Measurements from ENCODE around the gene HGS. TPM values are rescaled to one million over a fixed set of nuclear protein-coding genes. Genes with fewer than 3 reads are reported as not detected.

Gene HGS
- total RNA-seq, 1 donor from 2014 or later = 142 TPM

DNA sequence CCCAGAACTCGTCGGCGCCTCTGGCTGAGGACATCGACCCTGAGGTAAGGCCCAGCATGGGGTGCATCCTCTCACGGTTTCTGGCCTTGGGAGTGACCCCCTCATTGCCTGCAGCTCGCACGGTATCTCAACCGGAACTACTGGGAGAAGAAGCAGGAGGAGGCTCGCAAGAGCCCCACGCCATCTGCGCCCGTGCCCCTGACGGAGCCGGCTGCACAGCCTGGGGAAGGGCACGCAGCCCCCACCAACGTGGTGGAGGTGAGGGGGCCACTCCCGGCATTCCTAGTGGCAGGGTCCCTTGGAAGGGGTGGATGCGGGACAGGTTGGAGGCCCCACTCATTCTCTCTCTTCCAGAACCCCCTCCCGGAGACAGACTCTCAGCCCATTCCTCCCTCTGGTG lies 11.0 kb downstream of the HGS start:
- Mint-ChIP-seq H3K4me1 (ENCODE audit: unreplicated experiment) (no peaks in the 10 kb centered on the region), H3K9me3 (ENCODE audit: unreplicated experiment) (no peaks in the 10 kb centered on the region), H3K27me3 (ENCODE audit: unreplicated experiment) (peaks cover 5% of the 10 kb centered on the region), H3K27ac (ENCODE audit: unreplicated experiment) (no peak overlapping the region), H3K4me3 (ENCODE audit: unreplicated experiment) (no peak overlapping the region), H3K36me3 (ENCODE audit: low read depth, unreplicated experiment) (peaks cover 26% of the 10 kb centered on the region)
- no peak for DNase-seq (ENCODE audit: low spot score)
- no peak for TF ChIP-seq CTCF (IDR thresholded peaks at IDR 0.05; ENCODE audit: unreplicated experiment)

DNA sequence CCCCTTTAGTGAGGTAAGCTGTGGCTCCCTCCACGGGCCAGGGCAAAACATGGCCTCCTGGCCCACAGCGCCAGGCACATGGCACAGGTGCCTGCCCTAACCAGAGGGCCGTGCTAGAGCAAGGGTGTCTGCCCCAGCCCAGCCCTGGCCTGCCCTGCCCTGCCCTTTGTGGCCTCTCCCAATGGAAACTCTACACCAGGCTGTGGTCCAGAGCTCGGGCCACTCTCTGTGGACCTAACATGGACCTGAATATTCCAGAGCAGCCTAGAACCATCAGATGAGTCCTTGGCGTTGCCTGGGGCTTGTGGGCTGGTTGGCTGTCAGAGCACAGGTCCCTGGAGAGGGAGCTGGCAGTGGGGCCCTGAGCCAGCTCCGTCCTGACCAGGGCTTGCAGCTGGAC lies 11.4 kb downstream of the HGS start:
- DNase-seq (ENCODE audit: low spot score) = no peak
- H3K27ac Mint-ChIP-seq (ENCODE audit: unreplicated experiment) = no peak overlapping the region
- peaks cover 5% of the 10 kb centered on the region for H3K27me3 Mint-ChIP-seq (ENCODE audit: unreplicated experiment)
- TF ChIP-seq CTCF (IDR thresholded peaks at IDR 0.05; ENCODE audit: unreplicated experiment) = no peak
- H3K9me3 Mint-ChIP-seq (ENCODE audit: unreplicated experiment) = no peaks in the 10 kb centered on the region
- H3K36me3 Mint-ChIP-seq (ENCODE audit: low read depth, unreplicated experiment) = peaks cover 22% of the 10 kb centered on the region
- no peak overlapping the region for H3K4me3 Mint-ChIP-seq (ENCODE audit: unreplicated experiment)
- H3K4me1 Mint-ChIP-seq (ENCODE audit: unreplicated experiment) = no peaks in the 10 kb centered on the region

- Mint-ChIP-seq H3K27ac (ENCODE audit: unreplicated experiment) (no peak overlapping the region), H3K36me3 (ENCODE audit: low read depth, unreplicated experiment) (peaks cover 23% of the 10 kb centered on the region), H3K4me3 (ENCODE audit: unreplicated experiment) (no peak overlapping the region), H3K4me1 (ENCODE audit: unreplicated experiment) (peaks cover under 1% of the 10 kb centered on the region), H3K27me3 (ENCODE audit: unreplicated experiment) (peaks cover 5% of the 10 kb centered on the region), H3K9me3 (ENCODE audit: unreplicated experiment) (no peaks in the 10 kb centered on the region)
- no peak for DNase-seq (ENCODE audit: low spot score)
- no peak for TF ChIP-seq CTCF (IDR thresholded peaks at IDR 0.05; ENCODE audit: unreplicated experiment)
Observed at GRCh38 chr17:81695801-81696200, 12.0 kb downstream of the HGS start.

GRCh38 chr17:81696218-81696941 lies 12.6 kb downstream of the HGS start:
- peaks cover 22% of the 10 kb centered on the region for H3K36me3 Mint-ChIP-seq (ENCODE audit: low read depth, unreplicated experiment)

More at GRCh38 chr17:81696218-81696941, 12.6 kb downstream of the HGS start:
- H3K4me3 Mint-ChIP-seq (ENCODE audit: unreplicated experiment) = no peak overlapping the region
- TF ChIP-seq CTCF (IDR thresholded peaks at IDR 0.05; ENCODE audit: unreplicated experiment) = no peak
- H3K9me3 Mint-ChIP-seq (ENCODE audit: unreplicated experiment) = no peaks in the 10 kb centered on the region
- DNase-seq (ENCODE audit: low spot score) = no peak
- H3K27me3 Mint-ChIP-seq (ENCODE audit: unreplicated experiment) = peaks cover 5% of the 10 kb centered on the region
- H3K27ac Mint-ChIP-seq (ENCODE audit: unreplicated experiment) = no peak overlapping the region
- H3K4me1 Mint-ChIP-seq (ENCODE audit: unreplicated experiment) = peaks cover 4% of the 10 kb centered on the region
